Endothelial cell of umbilical vein (primary cell): ENCODE data around the gene VANGL1. TPM values are rescaled to one million over a fixed set of nuclear protein-coding genes. Genes with fewer than 3 reads are reported as not detected.

Experiments used
- BruUV-seq: library from RNA; stranded (reverse); fragments of 400-500 nt; replicated peaks from 2 replicates; lab custom pipeline; 2021; lab: Mats Ljungman, UMichigan
- CTCF ChIA-PET: fragments of 300-600, 350-600 bp; sonication (Branson Sonifier 250); formaldehyde crosslinking; loops from one replicate; lab custom pipeline; 2021; ENCODE audit warnings: antibody characterized with exemption, inconsistent platforms; lab: Charles Lee
- POLR2A ChIA-PET: fragments of 300-600, 350-600 bp; sonication (Branson Sonifier 250); formaldehyde crosslinking; loops from one replicate; lab custom pipeline; 2021; ENCODE audit warnings: antibody characterized with exemption, inconsistent platforms; lab: Charles Lee
- DNase-seq: peaks from one replicate; pipeline ENCODE4 v3.0.0-alpha.2; 2011; ENCODE audit warnings: low read depth, low spot score
- FAIRE-seq: peaks from 2 replicates; lab custom pipeline; 2011; peaks lifted over from hg19 to GRCh38; lab: Jason Lieb, UNC
- H2AFZ ChIP-seq: 2 replicates; pipeline ENCODE4 v1.6.0; 2012; ENCODE audit warnings: low read depth, low read length, control low read depth, inconsistent platforms
- H3K27ac ChIP-seq: 2 replicates; pipeline ENCODE4 v1.5.1; 2011; ENCODE audit warnings: low read depth, mild to moderate bottlenecking, control low read depth, low read length, moderate library complexity; ENCODE audit not compliant: insufficient read depth
- H3K27me3 ChIP-seq, 2 experiments: 2 replicates each; pipeline versions ENCODE4 v1.6.0 to v1.6.1; 2011; ENCODE audit warnings: low read length in 2 of 2, mixed read lengths in 1 of 2; ENCODE audit not compliant: control insufficient read depth in 2 of 2, insufficient read depth in 2 of 2
- H3K36me3 ChIP-seq, 2 experiments: 2 replicates in 1 of 2; 3 replicates in 1 of 2; pipeline ENCODE4 v1.5.1; 2011; ENCODE audit warnings: low read length in 2 of 2, mild to moderate bottlenecking in 1 of 2, moderate library complexity in 1 of 2; ENCODE audit not compliant: control insufficient read depth in 2 of 2, insufficient read depth in 2 of 2; ENCODE audit errors: extremely low read depth in 1 of 2
- H3K4me1 ChIP-seq: 3 replicates; pipeline ENCODE4 v1.5.1; 2011; ENCODE audit warnings: mild to moderate bottlenecking, low read length; ENCODE audit not compliant: control insufficient read depth, insufficient read depth; ENCODE audit errors: extremely low read depth
- H3K4me2 ChIP-seq: 2 replicates; pipeline ENCODE4 v1.6.1; 2011; ENCODE audit warnings: low read length, control low read depth, mixed read lengths; ENCODE audit not compliant: insufficient read depth
- H3K4me3 ChIP-seq, 3 experiments: fragments of 200-600 bp in 1 of 3; sonication (generic), shearing (Covaris generic) in 1 of 3; replicated peaks in 1 of 3; 2 replicates each; pipeline ENCODE4 v1.5.1; 2011 to 2016; ENCODE audit warnings: control low read depth in 3 of 3, low read length in 3 of 3, mild to moderate bottlenecking in 2 of 3, inconsistent platforms in 1 of 3, low read depth in 1 of 3, moderate library complexity in 1 of 3; ENCODE audit not compliant: insufficient read depth in 1 of 3
- H3K79me2 ChIP-seq: 2 replicates; pipeline ENCODE4 v1.6.0; 2012; ENCODE audit warnings: low read length, inconsistent platforms; ENCODE audit not compliant: control insufficient read depth, insufficient read depth
- H3K9ac ChIP-seq: replicated peaks from 2 replicates; pipeline ENCODE3; 2011; ENCODE audit warnings: low read length, control low read depth; ENCODE audit not compliant: insufficient read depth; ENCODE audit errors: extremely low read depth
- H3K9me1 ChIP-seq: replicated peaks from 3 replicates; pipeline ENCODE4 v1.6.0; 2011; ENCODE audit warnings: mild to moderate bottlenecking, low read length; ENCODE audit not compliant: control insufficient read depth, insufficient read depth; ENCODE audit errors: extremely low read depth
- H3K9me3 ChIP-seq: replicated peaks from 2 replicates; pipeline ENCODE4 v1.5.1; 2012; ENCODE audit warnings: low read length, inconsistent platforms; ENCODE audit not compliant: control insufficient read depth, insufficient read depth
- H4K20me1 ChIP-seq: replicated peaks from 2 replicates; pipeline ENCODE3; 2011; ENCODE audit warnings: mild to moderate bottlenecking, low read length; ENCODE audit not compliant: control insufficient read depth, insufficient read depth; ENCODE audit errors: extremely low read depth
- CTCF ChIP-seq, 2 donors: IDR thresholded peaks; 1 replicate in 1 of 2; 2 replicates in 1 of 2; pipeline ENCODE4 v1.5.1; 2011; ENCODE audit warnings: low read length in 2 of 2, mild to moderate bottlenecking in 2 of 2, moderate library complexity in 2 of 2, control low read depth in 1 of 2, inconsistent platforms in 1 of 2, low read depth in 1 of 2; ENCODE audit not compliant: insufficient read depth in 1 of 2; ENCODE audit errors: extremely low read depth in 1 of 2
- EZH2 ChIP-seq: IDR thresholded peaks from 2 replicates; pipeline ENCODE4 v1.6.1; 2012; ENCODE audit warnings: borderline replicate concordance, low read depth, mild to moderate bottlenecking, moderate library complexity, low read length, inconsistent platforms; ENCODE audit not compliant: severe bottlenecking
- FOS ChIP-seq: IDR thresholded peaks from 2 replicates; pipeline ENCODE4 v1.6.1; 2011; ENCODE audit warnings: mild to moderate bottlenecking, low read length, moderate library complexity, borderline replicate concordance; ENCODE audit not compliant: insufficient read depth
- GATA2 ChIP-seq: IDR thresholded peaks from 2 replicates; pipeline ENCODE4 v1.7.0; 2011; ENCODE audit warnings: low read depth, mild to moderate bottlenecking, moderate library complexity, mixed read lengths, low read length; ENCODE audit not compliant: insufficient read length, insufficient read depth
- JUN ChIP-seq: IDR thresholded peaks from 2 replicates; pipeline ENCODE4 v1.6.1; 2011; ENCODE audit warnings: borderline replicate concordance, low read depth; ENCODE audit not compliant: insufficient read length, insufficient read depth
- MAX ChIP-seq: IDR thresholded peaks from 2 replicates; pipeline ENCODE4 v1.6.1; 2011; ENCODE audit not compliant: insufficient read depth, insufficient read length
- MYC ChIP-seq: IDR thresholded peaks from one replicate; pipeline ENCODE4 v1.6.1; 2011; ENCODE audit warnings: mild to moderate bottlenecking, low read depth, low read length
- POLR2A ChIP-seq: IDR thresholded peaks from 2 replicates; pipeline ENCODE4 v1.6.1; 2012; ENCODE audit warnings: low read depth, mild to moderate bottlenecking, control low read depth, low read length
- POLR2AphosphoS5 ChIP-seq: IDR thresholded peaks from 2 replicates; pipeline ENCODE4 v1.6.1; 2012; ENCODE audit warnings: low read depth, mild to moderate bottlenecking, control low read depth, low read length, moderate library complexity; ENCODE audit not compliant: insufficient read depth
- dilution Hi-C: fragments of 300-500 bp; cut with MboI; formaldehyde crosslinking; loops from one replicate; pipeline ENCODE4 v1.15.0; 2019; ENCODE audit warnings: low sequenced_read_pairs; ENCODE audit not compliant: extremely low pct_ligation_motif_present
- intact Hi-C: fragments of 100-400 bp; cut with micrococcal nuclease; formaldehyde crosslinking; loops from one replicate; pipeline ENCODE4 v1.10.0; 2022
- polyA plus RNA-seq, 4 experiments: library from polyadenylated mRNA; depleted of rRNA in 3 of 4; stranded (reverse) in 3 of 4; unstranded in 1 of 4; fragments of >200 nt; gene quantifications; 2 replicates each; pipeline versions ENCODE4 v1.2.1 to v1.2.3, GENCODE V29; 2011 to 2012; ENCODE audit warnings: missing spikeins in 1 of 4
- total RNA-seq: library from RNA; stranded (reverse); gene quantifications from 2 replicates; pipeline ENCODE4 v1.2.3, GENCODE V29; 2021

Gene VANGL1
- total and polyA plus RNA-seq, 2 donors (not counting 3 experiments of a cell fraction or from before 2014, with no cell fraction given): 15.0 to 24.8 TPM

GRCh38 chr1:115712911-115713609 is 71.3 kb downstream of the VANGL1 start:
- dilution Hi-C loops (no loop called here), intact Hi-C loops (no loop called here)
- Histone ChIP-seq H3K4me1 (no peaks in the 10 kb centered on the region), H3K27ac (no peak overlapping the region), H3K9ac (no peak overlapping the region), H3K27me3 (peaks cover 2 to 25% of the 10 kb centered on the region in 2 experiments), H4K20me1 (no peaks in the 10 kb centered on the region), H3K9me3 (no peaks in the 10 kb centered on the region), H3K4me3 (no peak overlapping the region), H3K9me1 (no peaks in the 10 kb centered on the region), H2AFZ (no peak overlapping the region), H3K36me3 (no peaks in the 10 kb centered on the region), H3K4me2 (no peak overlapping the region), H3K79me2 (no peaks in the 10 kb centered on the region)
- ChIA-PET CTCF (interaction anchor here (0.7 to 3.0 kb wide), 3 partner anchors 58 to 105 kb away, joined by 3 to 21 read pairs (median 3); no protein-coding TSS in a partner anchor), POLR2A (no interaction called here)
- no peak for TF ChIP-seq EZH2
- TF ChIP-seq MAX: no peak
- no peak for TF ChIP-seq CTCF (IDR thresholded peaks at IDR 0.05; ENCODE audit: extremely low read depth in 1 of 2, insufficient read depth in 1 of 2, low read depth in 1 of 2, low read length in 2 of 2)
- TF ChIP-seq MYC: no peak
- no peak for TF ChIP-seq JUN
- no peak for TF ChIP-seq FOS
- no peak for TF ChIP-seq GATA2
- TF ChIP-seq POLR2A: no peak
- TF ChIP-seq POLR2AphosphoS5: no peak
- no peak for DNase-seq
- FAIRE-seq: no peak
- BruUV-seq: no TSS peak
